GM12878 (cell line): ENCODE measurements around the gene ASB15. TPM values are rescaled to one million over a fixed set of nuclear protein-coding genes. Genes with fewer than 3 reads are reported as not detected.
A peak's percentile ranks its signal among the peaks of the same experiment; 100 is the strongest.

Experiments
- ATAC-seq: fragments of 200-7000 bp; cut with Tn5 transposase; 3 replicates; pipeline ENCODE4 v1.9.1; 2020; ENCODE audit warnings: mild to moderate bottlenecking, moderate library complexity
- BruUV-seq: library from RNA; stranded (reverse); fragments of 400-500 nt; replicated peaks from 2 replicates; lab custom pipeline; 2021; lab: Mats Ljungman, UMichigan
- CTCF ChIA-PET: fragments of 300-600 bp; sonication (Branson Sonifier 250); formaldehyde crosslinking; extraction: SDS; loops from one replicate; lab custom pipeline; 2021; ENCODE audit warnings: inconsistent platforms; lab: Yijun Ruan, JAX
- POLR2A ChIA-PET: fragments of 350-600 bp; formaldehyde crosslinking; extraction: SDS; loops from one replicate; lab custom pipeline; 2021; ENCODE audit warnings: inconsistent platforms; lab: Charles Lee
- RAD21 ChIA-PET: fragments of 300-600 bp; sonication (Branson Sonifier 250); formaldehyde crosslinking; loops from one replicate; lab custom pipeline; 2023; ENCODE audit warnings: antibody characterized with exemption; ENCODE audit not compliant: unreplicated experiment; lab: Charles Lee
- SMC1A ChIA-PET: fragments of 300-600 bp; sonication (Branson Sonifier 250); formaldehyde crosslinking; loops from one replicate; lab custom pipeline; 2023; ENCODE audit not compliant: unreplicated experiment, uncharacterized antibody; lab: Charles Lee
- DNase-seq: peaks from one replicate; pipeline ENCODE4 v3.0.0-alpha.2; 2011; ENCODE audit warnings: low read depth, low spot score
- FAIRE-seq: peaks from 3 replicates; lab custom pipeline; 2011; peaks lifted over from hg19 to GRCh38; lab: Jason Lieb, UNC
- H2AFZ ChIP-seq: 2 replicates; pipeline ENCODE4 v1.6.0; 2011; ENCODE audit warnings: low read depth, low read length, control low read depth; ENCODE audit not compliant: control insufficient read depth
- H3K27ac ChIP-seq: 2 replicates; pipeline ENCODE4 v1.5.1; 2011; ENCODE audit warnings: control low read depth; ENCODE audit not compliant: control insufficient read depth, insufficient read depth
- H3K27me3 ChIP-seq, 2 experiments: replicated peaks in 1 of 2; 2 replicates each; pipeline versions ENCODE4 v1.6.0 to v1.6.1; 2011; ENCODE audit warnings: low read length in 1 of 2; ENCODE audit not compliant: control insufficient read depth in 2 of 2, insufficient read depth in 2 of 2
- H3K36me3 ChIP-seq, 2 experiments: 2 replicates each; pipeline ENCODE4 v1.5.1; 2011; ENCODE audit warnings: low read length in 1 of 2; ENCODE audit not compliant: control insufficient read depth in 2 of 2, insufficient read depth in 2 of 2
- H3K4me1 ChIP-seq: 2 replicates; pipeline ENCODE4 v1.6.1; 2011; ENCODE audit warnings: mild to moderate bottlenecking, low read length, moderate library complexity, mixed read lengths; ENCODE audit not compliant: control insufficient read depth, insufficient read depth
- H3K4me2 ChIP-seq: 2 replicates; pipeline ENCODE4 v1.6.0; 2011; ENCODE audit warnings: control low read depth; ENCODE audit not compliant: control insufficient read depth, insufficient read depth
- H3K4me3 ChIP-seq: fragments of 200-600 bp; sonication (generic); 2 replicates; pipeline ENCODE4 v1.5.1; 2016
- H3K79me2 ChIP-seq: 2 replicates; pipeline ENCODE4 v1.6.0; 2011; ENCODE audit warnings: low read length; ENCODE audit not compliant: control insufficient read depth, insufficient read depth
- H3K9ac ChIP-seq: 2 replicates; pipeline ENCODE4 v1.8.0; 2011; ENCODE audit warnings: low read length, control low read depth, mixed read lengths; ENCODE audit not compliant: control insufficient read depth, insufficient read depth
- H3K9me3 ChIP-seq: replicated peaks from 3 replicates; pipeline ENCODE4 v1.5.1; 2011; ENCODE audit warnings: mild to moderate bottlenecking, low read length; ENCODE audit not compliant: control insufficient read depth, insufficient read depth
- H4K20me1 ChIP-seq: 2 replicates; pipeline ENCODE4 v1.6.0; 2011; ENCODE audit not compliant: control insufficient read depth, insufficient read depth
- BCL11A ChIP-seq: IDR thresholded peaks from 2 replicates; pipeline ENCODE4 v1.6.1; 2011; ENCODE audit warnings: low read depth, low read length
- FOS ChIP-seq: IDR thresholded peaks from 3 replicates; pipeline ENCODE4 v1.6.1; 2011; ENCODE audit warnings: borderline replicate concordance; ENCODE audit not compliant: insufficient read length; ENCODE audit errors: extremely low read depth
- NFIC ChIP-seq: IDR thresholded peaks from 2 replicates; pipeline ENCODE4 v1.6.1; 2012; ENCODE audit warnings: low read depth, mild to moderate bottlenecking, inconsistent platforms, low read length, moderate library complexity
- RAD21 ChIP-seq: IDR thresholded peaks from 2 replicates; pipeline ENCODE4 v1.6.1; 2011; ENCODE audit warnings: mild to moderate bottlenecking, low read depth, low read length, moderate library complexity; ENCODE audit not compliant: insufficient read depth
- RELA ChIP-seq: fragments of 450-650 bp; IDR thresholded peaks from 2 replicates; pipeline ENCODE4 v1.8.0; 2014; ENCODE audit warnings: borderline replicate concordance; ENCODE audit not compliant: partially characterized antibody
- YY1 ChIP-seq: IDR thresholded peaks from 2 replicates; pipeline ENCODE4 v1.6.1; 2011; ENCODE audit warnings: low read depth, mild to moderate bottlenecking, low read length
- WGBS: methylation state at CpG from one replicate; pipeline ENCODE4 v1.1.6; 2016; ENCODE audit warnings: low lambda C conversion rate; ENCODE audit not compliant: insufficient replicate concordance, insufficient coverage; ENCODE audit errors: missing lambda C conversion rate; 5-methylcytosine and 5-hydroxymethylcytosine counted together
- in situ Hi-C: fragments of 300-500 bp; cut with MboI; formaldehyde crosslinking; loops from 9 replicates; pipeline ENCODE4 v1.14.3; 2018; ENCODE audit warnings: mixed read lengths
- intact Hi-C: fragments of 100-400 bp; cut with micrococcal nuclease; formaldehyde crosslinking; loops from one replicate; pipeline ENCODE4 v1.14.2; 2022; ENCODE audit not compliant: unreplicated experiment
- polyA plus RNA-seq, 11 experiments: library from polyadenylated mRNA; depleted of rRNA in 4 of 11; unstranded in 6 of 11; stranded (reverse) in 5 of 11; fragments of >200 nt; fragmentation: Nextera tagmentation in 4 of 11; fragmentation: Illumina TruSeq in 1 of 11; extraction: Ambion mirVana in 4 of 11; extraction: Trizol in 1 of 11; gene quantifications; 1 replicate in 1 of 11; 2 replicates in 10 of 11; pipeline versions ENCODE4 v1.2.1 to v1.2.3, GENCODE V29; 2011 to 2016; ENCODE audit warnings: inconsistent platforms in 2 of 11, missing spikeins in 2 of 11, low read depth in 1 of 11
- total RNA-seq, 4 experiments: library from RNA; depleted of rRNA in 3 of 4; stranded (reverse); fragments of >200 nt in 3 of 4; fragmentation: Illumina TruSeq in 1 of 4; extraction: Trizol in 1 of 4; gene quantifications; 2 replicates each; pipeline versions ENCODE4 v1.2.1 to v1.2.3, GENCODE V29; 2013 to 2021
- TF ChIP-seq, protein P1 (sequence below), 3 experiments: IDR thresholded peaks in 2 of 3; conservative IDR thresholded peaks in 1 of 3; 2 replicates each; pipeline ENCODE4 v1.5.1; 2011; ENCODE audit warnings: low read depth in 3 of 3, low read length in 3 of 3, mild to moderate bottlenecking in 3 of 3, control low read depth in 2 of 3, moderate library complexity in 2 of 3, inconsistent platforms in 1 of 3, mixed read lengths in 1 of 3; ENCODE audit not compliant: control insufficient read depth in 2 of 3, insufficient read depth in 1 of 3; ENCODE audit errors: extremely low read depth in 1 of 3
- TF ChIP-seq, protein P2 (sequence below): IDR thresholded peaks from 2 replicates; pipeline ENCODE4 v1.6.1; 2011; ENCODE audit warnings: borderline replicate concordance, low read depth, mild to moderate bottlenecking, moderate library complexity, low read length; ENCODE audit not compliant: insufficient read depth, poor library complexity, severe bottlenecking

The ASB15 gene
- total and polyA plus RNA-seq, 10 of the 15 experiments (the other 5 are each of a cell fraction or from before 2014, with no cell fraction given), result not detected

DNA sequence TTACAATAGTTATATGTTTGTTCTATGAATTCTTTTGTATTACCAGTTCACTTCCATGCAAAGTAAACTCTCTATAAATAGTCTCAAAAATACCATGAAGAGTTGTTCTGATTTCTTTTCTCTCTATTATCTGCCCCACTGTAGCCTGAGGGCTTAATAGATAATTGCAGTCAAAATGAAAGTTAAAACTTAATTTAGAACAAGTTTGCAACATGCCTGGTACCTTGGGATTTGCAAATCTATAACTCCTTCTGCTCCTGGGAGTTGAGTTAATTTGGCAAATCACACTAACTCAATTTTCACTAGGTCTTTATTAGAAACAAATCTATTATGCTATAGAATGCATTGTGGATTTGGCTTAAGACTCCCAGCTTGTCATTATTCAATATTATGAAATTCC, 22.2 kb upstream of the ASB15 start (continued):
- no peak for TF ChIP-seq RELA
- no peak for TF ChIP-seq FOS
- TF ChIP-seq NFIC, result no peak

DNA sequence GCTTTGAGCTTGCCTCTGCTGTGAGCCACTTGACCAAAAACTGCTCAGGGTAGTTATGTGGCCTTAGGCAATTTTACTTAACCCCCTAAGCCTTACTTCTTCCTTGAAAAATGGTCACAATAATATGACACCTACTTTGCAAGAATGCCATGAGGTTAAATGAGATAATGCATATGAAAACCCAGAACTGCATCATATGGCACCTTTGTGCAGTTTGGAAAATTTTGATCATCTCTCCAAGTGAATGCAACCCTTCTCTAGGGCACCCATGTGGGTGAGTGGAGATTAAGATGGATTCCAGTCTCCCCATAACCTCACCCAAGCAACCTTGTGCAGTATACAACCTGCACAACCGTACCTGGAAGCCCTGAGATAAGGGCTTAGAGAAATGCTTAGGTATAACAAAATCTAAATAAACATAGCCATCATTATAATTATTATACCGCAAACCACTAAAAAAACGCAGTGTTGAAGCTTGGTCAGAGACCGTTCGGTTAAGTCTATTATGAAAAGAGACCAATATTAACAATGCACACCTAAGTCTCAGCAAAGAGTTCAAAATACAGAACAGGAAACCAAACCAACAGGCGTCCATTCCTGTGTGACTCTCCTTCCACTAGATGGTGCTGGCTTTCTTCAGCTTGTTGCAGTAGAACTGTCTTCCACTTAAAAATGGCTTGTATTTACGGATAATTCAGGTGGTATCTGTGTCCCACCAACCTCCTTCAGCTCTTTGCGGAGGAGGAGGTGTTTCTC, 21.0 kb upstream of the ASB15 start:
- no peaks in the 10 kb centered on the region; a peak in 2 of 4 replicates for H3K27me3 ChIP-seq
- ChIA-PET POLR2A (no interaction called here), RAD21 (interaction anchor here (2.2 kb wide), 1 partner anchor 292 kb away, joined by 7 read pairs; no protein-coding TSS in a partner anchor), CTCF (interaction anchor here (1.0 to 2.6 kb wide), 7 partner anchors 9 to 292 kb away, joined by 3 to 14 read pairs (median 3); partner anchors contain the start of gene NDUFA5), SMC1A (interaction anchor here (0.6 to 1.7 kb wide), 3 partner anchors 87 to 816 kb away, joined by 3 to 6 read pairs (median 3); no protein-coding TSS in a partner anchor)
- no peaks in the 10 kb centered on the region for H3K9me3 ChIP-seq
- H3K27ac ChIP-seq, result no peak overlapping the region
- peak; percentile 89 for ATAC-seq
- intact Hi-C loops (no loop called here), in situ Hi-C loops (no loop called here)
- no peak overlapping the region for H3K4me2 ChIP-seq
- no peaks in the 10 kb centered on the region for H4K20me1 ChIP-seq
- no peaks in the 10 kb centered on the region for H3K79me2 ChIP-seq
- DNase-seq, result no peak
- WGBS, result 43% methylated on average over 8 of the region's 8 CpGs
- no peak overlapping the region; the same call in 1 of the 2 replicates for H2AFZ ChIP-seq
- 0 out of 2 replicates have a peak, but pooled peaks have one; percentile 45 for TF ChIP-seq YY1
- no peak for TF ChIP-seq BCL11A
- TF ChIP-seq, protein P1, sequence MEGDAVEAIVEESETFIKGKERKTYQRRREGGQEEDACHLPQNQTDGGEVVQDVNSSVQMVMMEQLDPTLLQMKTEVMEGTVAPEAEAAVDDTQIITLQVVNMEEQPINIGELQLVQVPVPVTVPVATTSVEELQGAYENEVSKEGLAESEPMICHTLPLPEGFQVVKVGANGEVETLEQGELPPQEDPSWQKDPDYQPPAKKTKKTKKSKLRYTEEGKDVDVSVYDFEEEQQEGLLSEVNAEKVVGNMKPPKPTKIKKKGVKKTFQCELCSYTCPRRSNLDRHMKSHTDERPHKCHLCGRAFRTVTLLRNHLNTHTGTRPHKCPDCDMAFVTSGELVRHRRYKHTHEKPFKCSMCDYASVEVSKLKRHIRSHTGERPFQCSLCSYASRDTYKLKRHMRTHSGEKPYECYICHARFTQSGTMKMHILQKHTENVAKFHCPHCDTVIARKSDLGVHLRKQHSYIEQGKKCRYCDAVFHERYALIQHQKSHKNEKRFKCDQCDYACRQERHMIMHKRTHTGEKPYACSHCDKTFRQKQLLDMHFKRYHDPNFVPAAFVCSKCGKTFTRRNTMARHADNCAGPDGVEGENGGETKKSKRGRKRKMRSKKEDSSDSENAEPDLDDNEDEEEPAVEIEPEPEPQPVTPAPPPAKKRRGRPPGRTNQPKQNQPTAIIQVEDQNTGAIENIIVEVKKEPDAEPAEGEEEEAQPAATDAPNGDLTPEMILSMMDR (IDR thresholded peaks at IDR 0.05 in 2 of 3, conservative IDR thresholded peaks at IDR 0.05 in 1 of 3; ENCODE audit: control insufficient read depth in 2 of 3, extremely low read depth in 1 of 3, insufficient read depth in 1 of 3, low read depth in 3 of 3, low read length in 3 of 3), result peak; percentile 58 to 63 (median 59)
- peak; percentile 51 for TF ChIP-seq RAD21
- TF ChIP-seq, protein P2, sequence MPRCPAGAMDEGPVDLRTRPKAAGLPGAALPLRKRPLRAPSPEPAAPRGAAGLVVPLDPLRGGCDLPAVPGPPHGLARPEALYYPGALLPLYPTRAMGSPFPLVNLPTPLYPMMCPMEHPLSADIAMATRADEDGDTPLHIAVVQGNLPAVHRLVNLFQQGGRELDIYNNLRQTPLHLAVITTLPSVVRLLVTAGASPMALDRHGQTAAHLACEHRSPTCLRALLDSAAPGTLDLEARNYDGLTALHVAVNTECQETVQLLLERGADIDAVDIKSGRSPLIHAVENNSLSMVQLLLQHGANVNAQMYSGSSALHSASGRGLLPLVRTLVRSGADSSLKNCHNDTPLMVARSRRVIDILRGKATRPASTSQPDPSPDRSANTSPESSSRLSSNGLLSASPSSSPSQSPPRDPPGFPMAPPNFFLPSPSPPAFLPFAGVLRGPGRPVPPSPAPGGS, result no peak
- FAIRE-seq, result peak; percentile 64
- no peaks in the 10 kb centered on the region for H3K36me3 ChIP-seq
- H3K4me3 ChIP-seq, result no peak overlapping the region
- no peak overlapping the region for H3K9ac ChIP-seq
- no TSS peak for BruUV-seq
- H3K4me1 ChIP-seq, result no peaks in the 10 kb centered on the region
